ENCODE data around the gene HOXD9. TPM values are rescaled to one million over a fixed set of nuclear protein-coding genes. Genes with fewer than 3 reads are reported as not detected.

The HOXD9 gene
- total RNA-seq, 2 donors from 2014 or later = 1.4 to 5.8 TPM

- intact Hi-C loops (cut with DNase I, micrococcal nuclease) = loop anchor here (5.0 to 10.0 kb wide), 5 partner anchors 123 to 495 kb away; partner anchors contain the start of gene MTX2 (in 1 of the 2)
- DNase-seq (no peak), ATAC-seq (no peak)
Observed at GRCh38 chr2:176142281-176142680, 19.8 kb downstream of the HOXD9 start.

GRCh38 chr2:176145085-176145969 lies 22.8 kb downstream of the HOXD9 start:
- intact Hi-C loops (cut with DNase I, micrococcal nuclease) = loop anchor here (10.0 kb wide), 3 partner anchors 119 to 409 kb away; partner anchors contain the start of gene MTX2 (in 1 of the 2)
- peak in 1 of 2 donors; percentile 11 for DNase-seq
- ATAC-seq = peak; percentile 68

- ATAC-seq = peak; percentile 86
- intact Hi-C loops (cut with DNase I, micrococcal nuclease) = loop anchor here (10.0 kb wide), 3 partner anchors 119 to 409 kb away; partner anchors contain the start of gene MTX2 (in 1 of the 2)
- peak in 1 of 2 donors; percentile 34 for DNase-seq
Observed at GRCh38 chr2:176146101-176146500, 23.6 kb downstream of the HOXD9 start.

DNA sequence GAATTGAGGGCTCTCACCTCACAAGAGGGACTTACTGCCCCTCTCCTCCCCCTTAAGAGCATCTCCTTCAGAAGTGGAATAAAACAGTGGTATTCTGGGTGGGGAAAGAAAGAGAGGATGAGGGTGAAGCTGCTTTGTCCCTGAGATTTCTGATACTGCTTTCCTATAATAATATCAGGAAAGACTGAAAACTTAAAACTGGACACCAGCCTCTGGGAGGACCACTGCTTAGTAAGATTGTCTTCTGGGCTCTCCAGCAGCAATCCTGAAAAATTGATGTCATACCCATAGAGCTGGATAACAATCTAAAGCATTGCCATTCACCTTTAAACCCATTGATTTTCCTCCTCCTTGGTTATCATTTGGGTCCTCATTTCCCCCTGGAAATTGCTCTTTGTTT lies 24.1 kb downstream of the HOXD9 start:
- intact Hi-C loops (cut with DNase I, micrococcal nuclease) = loop anchor here (10.0 kb wide), 3 partner anchors 118 to 408 kb away; partner anchors contain the start of gene MTX2 (in 1 of the 2)
- no peak for DNase-seq
- no peak for ATAC-seq

GRCh38 chr2:176147210-176147799 lies 24.8 kb downstream of the HOXD9 start:
- DNase-seq (no peak), ATAC-seq (no peak)
- intact Hi-C loops (cut with DNase I, micrococcal nuclease) = loop anchor here (10.0 kb wide), 3 partner anchors 117 to 407 kb away; partner anchors contain the start of gene MTX2 (in 1 of the 2)

GRCh38 chr2:176147800-176148496 lies 25.4 kb downstream of the HOXD9 start:
- intact Hi-C loops (cut with DNase I, micrococcal nuclease) = loop anchor here (10.0 kb wide), 3 partner anchors 117 to 407 kb away; partner anchors contain the start of gene MTX2 (in 1 of the 2)
- DNase-seq = peak in 1 of 2 donors; percentile 45
- ATAC-seq = no peak

DNA sequence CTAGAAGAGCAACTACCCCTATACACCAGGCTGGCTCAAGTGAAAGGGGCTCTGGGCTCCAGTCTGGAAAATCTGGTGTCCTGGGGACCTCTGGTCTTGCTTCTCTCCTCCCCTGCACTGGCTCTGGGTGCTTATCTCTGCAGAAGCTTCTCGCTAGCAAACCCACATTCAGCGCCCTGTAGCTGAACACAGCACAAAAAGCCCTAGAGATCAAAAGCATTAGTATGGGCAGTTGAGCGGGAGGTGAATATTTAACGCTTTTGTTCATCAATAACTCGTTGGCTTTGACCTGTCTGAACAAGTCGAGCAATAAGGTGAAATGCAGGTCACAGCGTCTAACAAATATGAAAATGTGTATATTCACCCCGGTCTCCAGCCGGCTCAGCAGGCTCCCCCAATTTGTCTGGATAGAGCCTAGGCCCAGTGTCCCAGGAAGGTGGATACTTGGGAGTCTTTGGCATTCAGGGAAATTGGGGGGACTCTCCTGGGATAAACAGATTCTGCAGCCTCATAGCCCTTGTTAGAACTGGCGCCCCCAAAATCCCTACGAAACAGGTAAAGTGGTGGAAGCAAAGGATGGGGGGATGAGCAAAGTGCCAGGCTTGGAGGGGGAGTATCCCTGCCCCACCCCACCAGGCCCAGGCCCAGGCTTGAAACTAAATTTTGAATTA lies 26.4 kb downstream of the HOXD9 start:
- intact Hi-C loops (cut with DNase I, micrococcal nuclease) = loop anchor here (10.0 kb wide), 3 partner anchors 116 to 406 kb away; partner anchors contain the start of gene MTX2 (in 1 of the 2)
- ATAC-seq (no peak), DNase-seq (no peak)

- ATAC-seq (no peak), DNase-seq (peak in 1 of 2 donors; percentile 8)
- intact Hi-C loops (cut with DNase I, micrococcal nuclease) = loop anchor here (10.0 kb wide), 3 partner anchors 115 to 405 kb away; partner anchors contain the start of gene MTX2 (in 1 of the 2)
Observed at GRCh38 chr2:176149481-176149938, 27.0 kb downstream of the HOXD9 start.

DNA sequence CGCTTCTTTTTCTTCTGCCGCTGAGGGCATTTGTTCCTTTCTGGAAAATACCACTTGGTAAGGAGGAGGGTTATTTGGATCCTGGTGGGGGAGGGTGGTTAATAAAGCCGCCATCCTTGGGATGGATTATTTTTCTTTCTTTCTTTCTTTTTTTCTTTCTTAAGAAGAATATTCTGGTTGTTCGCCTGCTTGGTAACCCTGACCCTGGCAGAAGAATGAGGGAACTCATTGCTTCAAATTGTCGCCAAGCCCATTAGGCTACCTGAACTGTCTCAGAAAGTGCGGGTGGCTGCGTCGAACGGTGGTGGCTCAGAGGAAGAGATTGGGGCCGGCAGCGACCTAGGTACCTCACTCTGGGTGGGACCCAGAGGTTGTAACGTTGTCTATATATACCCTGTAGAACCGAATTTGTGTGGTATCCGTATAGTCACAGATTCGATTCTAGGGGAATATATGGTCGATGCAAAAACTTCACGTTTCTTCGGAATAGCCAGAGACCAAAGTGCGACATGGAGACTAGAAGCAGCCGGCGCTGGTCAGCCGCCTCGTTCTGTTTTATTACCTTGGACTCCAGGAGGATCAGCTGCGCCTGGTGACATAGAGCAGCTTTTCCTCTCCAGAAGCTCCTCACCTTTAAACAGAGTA lies 27.5 kb downstream of the HOXD9 start:
- intact Hi-C loops (cut with DNase I, micrococcal nuclease) = loop anchor here (10.0 kb wide), 3 partner anchors 115 to 405 kb away; partner anchors contain the start of gene MTX2 (in 1 of the 2)
- ATAC-seq (no peak), DNase-seq (peak in 1 of 2 donors; percentile 19)

GRCh38 chr2:176150584-176151441 lies 28.3 kb downstream of the HOXD9 start:
- DNase-seq (no peak), ATAC-seq (no peak)
- intact Hi-C loops (cut with DNase I, micrococcal nuclease) = no loop called here

DNA sequence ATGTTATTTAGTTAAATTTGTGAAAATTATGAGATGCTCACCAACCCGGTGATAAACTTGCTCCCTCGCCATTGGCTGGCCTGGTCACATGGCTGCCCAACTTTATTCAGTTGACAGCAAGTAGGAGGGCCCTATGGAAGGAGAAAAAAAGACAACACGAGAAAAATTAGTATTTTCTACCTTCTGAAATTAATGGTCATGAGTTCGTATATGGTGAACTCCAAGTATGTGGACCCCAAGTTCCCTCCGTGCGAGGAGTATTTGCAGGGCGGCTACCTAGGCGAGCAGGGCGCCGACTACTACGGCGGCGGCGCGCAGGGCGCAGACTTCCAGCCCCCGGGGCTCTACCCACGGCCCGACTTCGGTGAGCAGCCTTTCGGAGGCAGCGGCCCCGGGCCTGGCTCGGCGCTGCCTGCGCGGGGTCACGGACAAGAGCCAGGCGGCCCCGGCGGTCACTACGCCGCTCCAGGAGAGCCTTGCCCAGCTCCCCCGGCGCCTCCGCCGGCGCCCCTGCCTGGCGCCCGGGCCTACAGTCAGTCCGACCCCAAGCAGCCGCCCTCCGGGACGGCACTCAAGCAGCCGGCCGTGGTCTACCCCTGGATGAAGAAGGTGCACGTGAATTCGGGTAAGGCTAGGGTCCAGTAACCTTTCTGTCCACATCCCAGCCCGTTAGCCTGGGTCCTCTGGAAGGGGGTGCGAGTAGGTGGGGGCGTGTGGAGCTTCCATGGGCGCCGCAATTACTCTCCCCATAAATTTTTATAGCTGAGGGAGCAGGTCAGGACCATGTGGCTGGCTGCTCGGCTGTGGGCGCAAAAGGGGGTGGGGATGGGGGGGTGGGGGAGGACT lies 29.1 kb downstream of the HOXD9 start, which contains the start of gene HOXD4:
TSS of gene HOXD4 (plus strand) at position 109 of the 846 bp plus-strand sequence. CDS start at position 193, 84 bp downstream.
- intact Hi-C loops (cut with DNase I, micrococcal nuclease) = no loop called here
- ATAC-seq = no peak
- no peak for DNase-seq

DNA sequence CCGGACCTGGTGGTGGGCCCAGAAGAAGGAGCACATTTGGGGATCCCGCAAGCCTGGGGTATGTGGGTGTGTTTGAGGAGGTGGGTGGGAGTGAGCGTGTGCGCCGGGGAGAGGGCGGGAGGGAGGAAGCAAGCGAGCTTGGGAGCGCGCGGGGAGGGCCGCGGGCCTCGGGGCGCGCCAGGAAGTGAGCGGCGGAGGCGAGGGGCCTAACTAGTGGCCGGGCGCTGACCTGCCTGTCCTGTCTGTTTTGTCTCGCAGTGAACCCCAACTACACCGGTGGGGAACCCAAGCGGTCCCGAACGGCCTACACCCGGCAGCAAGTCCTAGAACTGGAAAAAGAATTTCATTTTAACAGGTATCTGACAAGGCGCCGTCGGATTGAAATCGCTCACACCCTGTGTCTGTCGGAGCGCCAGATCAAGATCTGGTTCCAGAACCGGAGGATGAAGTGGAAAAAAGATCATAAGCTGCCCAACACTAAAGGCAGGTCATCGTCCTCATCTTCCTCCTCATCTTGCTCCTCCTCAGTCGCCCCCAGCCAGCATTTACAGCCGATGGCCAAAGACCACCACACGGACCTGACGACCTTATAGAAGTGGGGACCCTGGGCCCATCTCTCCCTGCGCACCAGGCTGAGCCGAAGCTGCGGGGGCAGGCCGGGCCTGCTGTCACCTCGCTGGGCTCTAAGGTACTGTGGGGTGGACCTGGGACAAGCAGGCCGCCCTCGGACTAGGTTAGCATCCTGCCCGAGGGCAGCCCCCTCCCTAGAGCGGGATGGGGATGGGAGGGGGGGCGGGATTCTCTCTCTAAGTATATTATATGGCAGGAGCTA lies 30.0 kb downstream of the HOXD9 start:
- DNase-seq (peak in 1 of 2 donors; percentile 20), ATAC-seq (no peak)
- intact Hi-C loops (cut with DNase I, micrococcal nuclease) = no loop called here

- intact Hi-C loops (cut with DNase I, micrococcal nuclease) = no loop called here
- ATAC-seq = no peak
- no peak for DNase-seq
Observed at GRCh38 chr2:176154576-176155252, 32.2 kb downstream of the HOXD9 start.

DNA sequence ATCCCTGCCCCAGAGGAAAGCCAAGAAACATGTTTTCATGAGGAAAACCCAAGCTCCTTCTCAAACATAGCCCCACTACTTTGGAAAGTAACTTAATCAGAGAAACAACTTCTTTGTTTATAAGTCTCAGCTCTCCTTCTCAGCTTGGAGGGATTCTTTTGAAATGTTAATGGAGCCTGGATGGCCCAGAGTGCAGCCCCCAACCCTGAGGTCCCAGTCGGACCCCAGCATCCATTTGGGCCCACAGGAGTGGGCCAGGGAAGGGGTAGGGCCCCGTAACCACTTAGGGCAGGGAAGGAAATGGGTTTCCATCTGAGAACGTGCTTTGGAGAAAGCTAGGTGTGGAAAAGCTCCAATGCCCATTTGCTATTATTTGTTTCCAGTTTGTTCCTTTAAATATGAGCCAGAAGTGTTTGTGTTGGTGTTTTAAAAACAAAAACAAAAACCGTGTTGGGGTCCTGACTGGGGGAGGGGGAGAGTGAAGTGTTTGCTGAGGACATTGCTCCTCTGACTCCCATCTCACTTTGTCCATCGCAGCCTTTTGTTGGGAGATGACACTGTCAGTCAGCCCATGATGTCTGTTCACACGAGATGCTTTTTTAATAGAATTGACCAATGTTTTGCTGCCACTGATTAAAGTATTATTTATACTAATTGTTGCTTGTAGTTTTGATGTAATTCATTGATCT lies 33.0 kb downstream of the HOXD9 start:
- DNase-seq = no peak
- intact Hi-C loops (cut with DNase I, micrococcal nuclease) = no loop called here
- ATAC-seq = no peak

Measured in left colon (tissue), 2 donors.